HTERT RPE-1 (cell line): ENCODE measurements around the gene PCDHGA1.
"Not testable (repeated sequence)": the region's sequence is repeated elsewhere in the genome, so short reads cannot be mapped to it uniquely, and the experiment has no call there.

Experiments used
- in situ Hi-C: fragments of 300-500 bp; cut with MboI; formaldehyde crosslinking; loops from 4 replicates; pipeline ENCODE4 v1.14.3; 2020; ENCODE audit warnings: low sequenced_read_pairs

PCDHGA1 gene

DNA sequence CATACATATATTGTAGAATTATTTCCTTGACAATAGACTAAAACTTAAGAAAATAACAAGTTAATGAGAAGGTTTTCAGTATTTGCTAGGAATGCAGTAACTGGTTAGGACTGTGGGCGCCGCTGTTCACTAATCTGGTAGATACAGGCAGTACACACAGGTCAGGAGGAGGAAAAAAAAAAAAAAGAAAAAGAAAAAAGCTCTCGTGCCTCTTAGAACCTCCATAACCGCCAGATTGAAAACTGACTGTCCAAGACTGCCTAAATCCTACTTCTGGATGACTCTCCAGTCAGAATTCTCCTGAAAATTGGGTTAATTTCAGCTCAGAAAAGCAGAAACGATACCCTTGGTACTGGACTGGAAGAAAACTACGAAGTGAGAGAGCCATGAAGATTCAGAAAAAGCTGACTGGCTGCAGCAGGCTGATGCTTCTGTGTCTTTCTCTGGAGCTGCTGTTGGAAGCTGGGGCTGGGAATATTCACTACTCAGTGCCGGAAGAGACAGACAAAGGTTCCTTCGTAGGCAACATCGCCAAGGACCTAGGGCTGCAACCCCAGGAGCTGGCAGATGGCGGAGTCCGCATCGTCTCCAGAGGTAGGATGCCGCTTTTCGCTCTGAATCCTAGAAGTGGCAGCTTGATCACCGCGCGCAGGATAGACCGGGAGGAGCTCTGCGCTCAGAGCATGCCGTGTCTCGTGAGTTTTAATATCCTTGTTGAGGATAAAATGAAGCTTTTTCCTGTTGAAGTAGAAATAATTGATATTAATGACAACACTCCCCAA lies at the start of gene PCDHGA1:
Gene PCDHGA1, plus strand, starts transcription at position 216 of the 782 bp plus-strand sequence.
- in situ Hi-C loops: no loop called here

GRCh38 chr5:141298376-141298775 lies 31.9 kb upstream of the PCDHGA1 start:
- in situ Hi-C loops: no loop called here

DNA sequence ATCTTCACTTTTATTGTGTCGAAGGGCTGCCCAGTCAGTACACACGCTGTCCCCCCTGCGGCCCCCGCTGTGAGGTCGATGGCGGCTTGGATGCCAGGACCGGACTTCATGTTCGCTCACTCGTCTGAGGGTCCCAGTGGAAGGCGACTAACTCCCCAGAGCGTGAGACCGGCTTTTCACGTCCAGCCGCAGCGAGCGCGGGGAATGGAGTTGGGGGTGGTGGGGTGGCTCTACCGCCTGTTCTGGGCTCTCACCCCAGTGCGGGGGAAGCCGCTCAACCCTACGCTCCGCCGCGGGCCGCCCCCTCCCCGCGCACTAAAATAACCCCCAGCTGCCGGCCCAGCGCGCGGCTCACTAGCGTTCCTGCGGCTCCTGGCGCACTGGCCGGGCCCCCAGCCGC lies 26.6 kb upstream of the PCDHGA1 start, which contains the start of gene SLC25A2:
Gene SLC25A2, minus strand, starts transcription at position 294 of the 400 bp plus-strand sequence. Its CDS starts 184 bp downstream, at position 110.
- in situ Hi-C loops: no loop called here

DNA sequence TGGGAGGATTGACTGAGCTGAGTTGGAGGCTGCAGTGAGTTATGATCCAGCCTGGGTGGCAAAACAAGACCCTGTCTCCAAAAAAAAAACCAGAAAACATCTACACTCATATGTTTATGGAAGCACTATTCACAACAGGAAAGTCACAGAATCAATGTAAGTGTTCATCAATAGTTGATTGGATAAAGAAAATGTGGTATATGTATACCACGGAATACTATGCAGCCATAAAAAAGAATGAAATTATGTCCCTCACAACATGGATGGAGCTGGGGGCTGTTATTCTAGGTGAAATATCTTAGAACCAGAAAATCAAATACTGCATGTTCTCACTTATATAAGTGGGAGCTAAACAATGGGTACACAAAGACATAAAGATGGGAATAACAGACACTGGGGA lies 23.7 kb upstream of the PCDHGA1 start:
- in situ Hi-C loops: no loop called here

GRCh38 chr5:141313711-141314110 lies 16.6 kb upstream of the PCDHGA1 start:
- in situ Hi-C loops: no loop called here

DNA sequence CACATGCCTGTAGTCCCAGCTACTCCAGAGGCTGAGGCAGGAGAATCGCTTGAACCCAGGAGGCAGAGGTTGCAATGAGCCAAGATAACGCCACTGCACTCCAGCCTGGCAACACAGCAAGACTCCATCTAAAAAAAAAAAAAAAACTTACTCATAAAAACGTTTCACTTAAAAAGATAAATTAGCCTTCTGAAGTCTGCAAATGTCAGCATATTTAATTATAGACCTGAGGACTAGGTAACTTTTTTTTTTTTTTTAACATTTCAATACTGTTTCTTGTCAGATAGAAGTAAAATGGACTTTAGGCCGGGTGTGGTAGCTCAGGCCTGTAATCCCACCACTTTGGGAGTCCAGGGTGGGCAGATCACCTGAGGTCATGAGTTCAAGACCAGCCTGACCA lies 13.4 kb upstream of the PCDHGA1 start:
- in situ Hi-C loops: not testable (repeated sequence)

DNA sequence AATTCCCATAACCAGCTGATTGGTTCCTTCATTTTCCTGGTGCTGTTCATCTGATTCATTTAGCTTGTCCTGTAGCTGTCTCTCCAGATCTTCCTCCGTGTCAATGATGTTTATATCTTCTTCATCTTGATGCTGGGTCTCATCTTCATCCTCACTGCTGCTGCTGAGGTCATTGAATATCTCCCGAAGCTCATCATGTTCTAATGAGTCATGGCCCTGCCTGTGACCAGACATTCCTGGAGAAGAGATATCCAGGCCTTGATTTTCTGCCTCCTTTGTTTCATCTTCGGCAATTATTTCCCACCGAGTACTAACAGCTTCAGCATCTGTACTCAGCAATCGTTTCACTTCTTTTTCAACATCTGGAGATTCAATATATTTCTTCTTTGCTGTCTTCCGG lies 11.1 kb upstream of the PCDHGA1 start:
- in situ Hi-C loops: no loop called here

- in situ Hi-C loops: no loop called here
Observed at GRCh38 chr5:141319699-141320098, 10.6 kb upstream of the PCDHGA1 start.

GRCh38 chr5:141320225-141321169 lies 9.8 kb upstream of the PCDHGA1 start, which contains the start of gene TAF7:
Gene TAF7, minus strand, starts transcription at chr5:141320784. Its CDS starts 740 bp downstream, at chr5:141320044.
- in situ Hi-C loops: no loop called here

- in situ Hi-C loops: no loop called here
Observed at GRCh38 chr5:141322261-141322660, 8.1 kb upstream of the PCDHGA1 start.

DNA sequence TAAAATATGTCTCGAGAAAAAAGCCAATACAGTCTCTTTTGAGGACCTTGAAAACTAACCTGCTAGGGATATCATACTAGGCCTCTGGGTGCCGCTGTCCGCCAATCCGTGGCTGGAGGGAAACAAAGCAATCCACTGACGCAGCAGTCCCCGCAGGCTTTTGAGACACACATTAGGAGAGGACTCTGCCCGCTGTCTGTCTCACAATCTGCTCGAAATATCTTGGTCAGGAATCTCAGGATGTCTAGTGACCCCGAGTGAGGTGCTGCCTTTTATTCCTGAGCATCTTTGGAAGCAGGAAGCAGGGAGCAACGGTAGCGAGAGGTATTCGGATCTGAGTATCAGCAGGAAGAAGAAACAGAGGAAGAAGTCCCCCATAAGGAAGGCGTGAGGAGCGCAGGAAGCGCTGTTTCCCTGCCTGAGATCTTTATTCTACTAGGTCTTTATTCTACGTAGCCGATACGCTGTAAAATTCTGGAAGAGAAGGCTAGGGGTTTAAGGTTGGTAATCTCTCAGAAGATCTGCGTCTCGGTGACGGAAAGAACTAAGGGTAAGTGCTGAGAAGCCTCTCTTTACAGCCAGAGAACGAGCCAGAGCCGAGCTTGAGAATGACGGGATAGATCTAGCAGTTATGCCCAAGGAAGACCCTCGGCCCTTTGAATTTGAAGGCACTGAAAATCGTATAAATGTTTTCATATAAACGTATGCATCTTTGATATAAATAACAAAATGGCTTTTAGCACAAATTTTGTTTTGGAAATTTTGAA lies 4.0 kb upstream of the PCDHGA1 start:
- in situ Hi-C loops: no loop called here

GRCh38 chr5:141328231-141328630 lies 2.1 kb upstream of the PCDHGA1 start:
- in situ Hi-C loops: no loop called here

GRCh38 chr5:141332571-141332970 lies 2.3 kb downstream of the PCDHGA1 start:
- in situ Hi-C loops: not testable (repeated sequence)

DNA sequence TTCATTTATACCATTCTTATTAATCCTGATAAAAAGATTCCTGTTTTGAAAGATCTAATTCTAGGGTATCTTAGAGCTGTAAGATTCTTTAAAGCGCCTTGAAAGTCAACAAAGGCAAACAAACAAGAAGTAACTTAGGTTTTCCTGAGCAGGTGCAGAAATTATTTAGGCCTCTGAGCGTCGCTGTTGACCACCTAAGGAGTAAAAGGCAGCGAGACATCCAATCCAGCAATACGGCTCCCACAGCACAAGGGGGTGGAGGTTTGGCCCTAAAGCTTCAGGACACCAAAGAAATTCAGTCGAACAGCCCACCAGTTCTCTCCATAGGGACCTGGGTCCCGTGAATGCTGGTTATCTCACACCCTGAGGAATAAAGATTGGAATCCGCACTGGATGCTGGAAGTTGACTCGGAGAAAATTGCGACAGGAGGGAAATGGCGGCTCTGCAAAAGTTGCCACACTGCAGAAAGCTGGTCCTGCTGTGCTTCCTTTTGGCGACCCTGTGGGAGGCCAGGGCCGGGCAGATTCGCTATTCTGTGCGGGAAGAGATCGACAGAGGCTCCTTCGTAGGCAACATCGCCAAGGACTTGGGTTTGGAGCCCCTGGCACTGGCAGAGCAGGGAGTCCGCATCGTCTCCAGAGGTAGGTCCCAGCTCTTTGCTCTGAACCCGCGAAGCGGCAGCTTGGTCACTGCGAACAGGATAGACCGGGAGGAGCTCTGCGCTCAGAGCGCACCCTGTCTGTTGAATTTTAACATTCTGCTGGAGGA lies 8.4 kb downstream of the PCDHGA1 start, which contains the start of gene PCDHGA2:
Gene PCDHGA2, plus strand, starts transcription at position 223 of the 769 bp plus-strand sequence.
- in situ Hi-C loops: no loop called here

- in situ Hi-C loops: not testable (repeated sequence)
Observed at GRCh38 chr5:141340781-141341354, 10.6 kb downstream of the PCDHGA1 start.

DNA sequence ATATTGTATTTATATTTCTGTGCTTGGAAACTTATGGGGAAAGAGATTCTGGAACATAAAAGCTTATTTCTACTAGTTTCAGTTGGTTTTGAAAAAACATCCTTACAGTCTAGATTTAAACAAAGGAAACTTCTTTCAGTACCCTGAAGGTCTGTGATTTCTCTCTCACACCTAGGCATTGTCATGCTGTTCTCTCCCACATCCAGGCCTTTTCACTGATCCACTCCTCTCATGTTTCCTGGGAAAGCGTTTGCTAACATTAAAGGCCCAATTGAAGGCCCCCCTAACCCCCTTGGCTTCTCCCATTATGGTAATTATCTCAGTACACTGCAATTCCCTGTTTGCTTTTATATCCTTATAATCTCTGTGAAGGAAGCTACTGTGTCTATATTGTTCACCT lies 12.5 kb downstream of the PCDHGA1 start:
- in situ Hi-C loops: no loop called here

GRCh38 chr5:141343242-141343952 lies 13.1 kb downstream of the PCDHGA1 start, which contains the start of gene PCDHGA3:
Gene PCDHGA3, plus strand, starts transcription at chr5:141343829. Its CDS starts 205 bp downstream, at chr5:141344034.
- in situ Hi-C loops: no loop called here

GRCh38 chr5:141343953-141344463 lies 13.7 kb downstream of the PCDHGA1 start:
- in situ Hi-C loops: no loop called here

- in situ Hi-C loops: no loop called here
Observed at GRCh38 chr5:141345327-141345726, 15.0 kb downstream of the PCDHGA1 start.
